Measurements from ENCODE around the gene CSF1R.
"Not testable (repeated sequence)": the region's sequence is repeated elsewhere in the genome, so short reads cannot be mapped to it uniquely, and the experiment has no call there.

CSF1R gene

DNA sequence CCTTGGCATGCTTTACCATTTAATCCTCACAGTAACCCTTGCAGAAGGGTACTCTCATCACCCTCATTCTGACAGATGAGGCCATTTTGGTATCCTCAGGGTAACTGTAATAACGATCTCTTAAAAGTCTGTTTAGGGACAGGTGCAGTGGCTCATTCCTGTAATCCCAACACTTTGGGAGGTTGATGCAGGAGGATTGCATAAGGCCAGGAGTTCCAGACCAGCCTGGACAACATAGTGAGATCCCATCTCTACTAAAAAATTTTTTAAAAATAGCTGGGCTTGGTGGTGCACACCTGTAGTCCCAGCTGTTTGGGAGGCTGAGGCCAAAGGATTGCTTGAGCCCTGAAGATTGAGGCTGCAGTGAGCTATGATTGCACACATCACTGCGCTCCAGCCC, 31.8 kb downstream of the CSF1R start:
- no peak for DNase-seq

- no peak for DNase-seq
These were observed 32.5 kb downstream of the CSF1R start for GRCh38 chr5:150053713-150054392.

DNA sequence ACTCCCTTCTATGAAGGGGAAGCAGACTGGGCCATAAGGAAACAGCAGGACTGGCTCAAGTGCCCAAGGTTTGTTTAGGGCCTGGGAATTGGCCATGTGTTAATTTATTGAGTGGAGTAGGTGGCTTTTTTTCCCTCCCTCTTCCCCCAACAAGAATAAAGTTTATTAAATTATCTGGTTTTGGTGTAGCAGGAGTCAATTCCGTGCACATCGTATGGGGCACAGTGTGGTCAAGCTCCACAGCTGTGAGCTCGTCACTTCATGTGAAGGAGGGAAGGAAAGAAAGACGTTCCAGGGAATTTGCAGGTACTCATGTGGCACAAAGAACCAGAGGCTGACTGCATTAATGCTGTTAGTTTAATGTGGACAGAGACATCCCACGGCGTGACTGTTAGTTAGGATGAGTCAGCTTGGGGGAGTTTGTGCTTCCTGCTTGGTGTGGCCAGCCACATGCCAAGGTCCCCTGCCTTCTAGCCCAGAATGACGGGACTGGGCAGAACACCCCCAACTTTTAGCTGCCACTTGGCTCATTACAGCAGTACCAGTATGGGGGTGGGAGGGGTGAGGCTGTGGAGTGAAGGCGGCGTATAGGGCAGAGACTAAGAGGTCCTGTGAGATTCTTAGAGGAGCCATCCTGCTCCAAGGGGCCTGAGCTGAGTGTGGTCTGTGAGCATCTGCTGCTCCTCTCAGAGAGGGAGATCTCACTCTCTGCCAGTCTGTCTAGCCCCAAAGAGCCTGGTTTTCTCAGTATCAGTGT, 33.2 kb downstream of the CSF1R start:
- no peak for DNase-seq

DNA sequence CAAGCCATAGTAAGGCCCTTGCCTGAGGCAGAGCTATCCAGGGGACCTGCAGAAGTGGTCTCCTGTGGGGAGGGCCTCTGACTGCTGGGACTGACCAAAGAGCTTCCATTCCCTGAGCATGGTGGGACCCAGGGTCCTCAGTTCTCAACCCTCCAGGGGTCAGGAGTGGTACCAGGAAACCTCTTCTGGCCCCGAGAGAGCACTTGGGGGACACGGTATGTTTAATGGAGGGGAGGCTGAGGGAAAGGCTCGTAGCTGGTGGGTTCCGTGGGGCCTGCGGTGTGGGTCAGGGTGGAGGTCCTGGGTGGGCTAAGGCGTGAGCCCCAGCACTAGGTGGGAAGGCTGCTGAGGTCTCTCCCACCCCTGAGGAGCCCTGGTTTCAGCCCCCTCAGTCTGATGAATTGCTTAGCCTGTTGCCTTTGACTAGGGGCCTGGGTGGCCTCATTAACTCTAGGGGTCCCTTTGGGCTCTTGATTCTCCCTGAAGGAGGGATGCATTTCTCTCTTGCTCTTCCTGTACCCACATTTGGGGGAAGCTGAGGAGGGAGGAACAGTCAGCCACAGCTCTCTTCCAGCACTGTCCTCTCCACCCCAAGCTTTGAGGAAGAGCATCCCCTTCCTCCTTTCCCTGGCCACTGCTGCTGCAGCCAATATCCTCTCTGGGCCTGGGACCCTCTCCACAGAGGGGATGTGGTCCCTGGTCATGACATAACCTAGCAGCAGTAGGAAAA, 34.0 kb downstream of the CSF1R start:
- DNase-seq, result no peak

DNA sequence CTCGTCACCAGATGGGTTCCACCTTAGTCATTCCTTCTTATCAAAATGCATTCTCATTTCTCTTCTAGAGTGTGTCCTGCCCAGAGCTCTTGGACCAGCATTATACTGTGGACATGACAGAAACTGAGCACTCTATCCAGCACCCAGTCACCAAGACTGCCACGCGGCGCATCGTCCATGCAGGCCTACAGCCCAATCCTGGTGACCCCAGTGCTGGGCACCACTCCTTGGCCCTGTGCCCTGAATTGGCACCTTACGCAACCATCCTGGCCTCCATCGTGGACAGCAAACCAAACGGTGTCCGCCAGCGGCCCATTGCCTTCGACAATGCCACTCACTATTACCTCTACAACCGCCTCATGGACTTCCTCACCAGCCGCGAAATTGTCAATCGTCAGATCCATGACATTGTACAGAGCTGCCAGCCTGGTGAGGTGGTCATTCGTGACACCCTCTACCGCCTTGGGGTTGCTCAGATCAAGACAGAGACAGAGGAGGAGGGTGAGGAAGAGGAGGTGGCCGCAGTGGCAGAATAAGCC, 34.6 kb downstream of the CSF1R start:
- no peak for DNase-seq

GRCh38 chr5:150050172-150050811, 36.1 kb downstream of the CSF1R start:
- not testable (repeated sequence) for DNase-seq

DNA sequence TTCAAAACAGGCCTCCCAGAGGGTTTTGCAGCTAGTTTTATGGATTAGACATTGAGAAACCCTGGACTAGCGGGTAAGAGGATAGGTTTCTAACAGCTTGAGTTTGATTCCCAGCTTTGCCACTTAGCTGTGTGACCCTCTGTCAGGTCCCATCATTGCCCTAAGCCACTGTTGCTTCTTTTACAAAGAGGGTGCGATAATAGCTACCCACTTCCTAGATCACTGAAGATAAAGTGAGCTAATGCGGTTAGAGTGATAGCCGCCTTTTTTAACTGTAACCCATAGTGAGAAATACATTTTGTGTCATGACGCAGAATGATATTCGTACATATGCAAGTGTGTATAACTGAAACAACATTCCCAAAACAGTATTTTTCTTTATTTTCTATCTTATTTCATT, 40.3 kb downstream of the CSF1R start:
- DNase-seq, result no peak

DNA sequence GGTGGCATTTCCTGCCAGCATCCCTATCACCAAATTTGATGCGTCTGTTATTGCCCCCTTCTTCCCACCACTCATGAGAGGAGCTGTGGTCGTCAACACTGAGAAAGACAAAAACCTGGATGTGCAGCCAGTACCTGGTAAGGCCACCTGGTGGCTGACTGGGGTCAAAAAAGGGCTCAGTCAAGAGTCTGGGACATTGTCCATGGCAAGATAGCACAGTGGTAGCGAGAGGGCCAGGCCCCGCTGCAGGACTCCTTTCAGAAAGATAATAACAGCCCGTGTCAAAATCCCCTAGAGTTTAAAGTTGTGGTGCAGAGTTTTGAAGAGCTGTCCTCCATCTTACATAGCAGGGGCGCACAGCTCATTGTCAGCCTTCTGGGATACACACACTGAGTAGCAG, 40.8 kb downstream of the CSF1R start:
- no peak for DNase-seq

DNA sequence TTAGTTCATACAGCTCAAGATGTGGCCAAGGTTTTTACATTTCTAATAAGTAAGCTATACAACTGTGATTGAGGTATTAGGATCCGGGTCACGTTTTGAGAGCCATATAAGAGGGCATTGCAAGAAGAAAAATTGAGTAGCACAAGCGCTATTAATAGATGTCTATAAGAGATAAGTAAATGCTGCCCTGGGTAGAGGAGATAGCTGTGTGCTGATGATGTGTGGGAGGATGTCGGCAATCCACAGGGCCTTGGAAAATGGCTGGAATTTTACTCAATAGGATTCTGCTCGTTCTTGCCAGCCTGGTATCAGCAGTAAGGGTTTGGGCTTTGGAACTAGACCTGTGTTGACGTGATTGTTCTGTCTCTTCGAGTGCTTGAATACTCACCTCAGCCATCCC, 41.6 kb downstream of the CSF1R start:
- DNase-seq, result no peak

GRCh38 chr5:150044329-150044681, 42.0 kb downstream of the CSF1R start:
- DNase-seq, result no peak

DNA sequence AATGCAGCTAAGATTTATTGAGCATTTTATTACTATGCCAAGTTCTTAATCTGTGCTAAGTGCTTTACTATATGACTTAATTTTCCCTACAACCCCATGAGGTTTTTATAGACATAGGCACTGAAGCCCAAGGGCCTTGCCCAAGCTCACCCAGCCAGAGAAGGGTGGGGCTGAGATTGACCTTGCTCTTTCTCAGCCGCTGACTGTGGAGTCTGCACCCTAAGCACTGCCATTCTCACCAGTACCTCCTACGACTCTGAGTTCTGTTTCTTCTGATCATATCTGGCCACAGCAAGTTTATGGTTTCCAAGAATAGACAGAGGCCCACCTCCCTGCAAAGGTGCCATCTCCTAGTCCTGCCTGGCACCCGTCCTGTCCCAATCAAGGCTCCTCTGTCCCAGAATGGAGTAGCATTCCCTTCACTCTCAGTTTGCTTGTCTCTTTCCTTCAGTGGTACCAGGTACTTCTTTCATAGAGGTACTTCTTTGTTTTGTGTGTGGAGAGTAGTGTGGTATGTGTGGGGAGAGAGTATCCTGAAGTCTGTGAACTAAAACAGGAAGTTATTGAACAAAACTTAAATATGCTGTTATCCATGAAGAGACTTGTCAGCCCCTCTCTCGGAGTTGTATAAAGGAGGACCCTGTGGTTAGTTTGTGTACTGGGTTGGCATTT, 42.6 kb downstream of the CSF1R start:
- no peak for DNase-seq

- DNase-seq, result no peak
These were observed 43.9 kb downstream of the CSF1R start for GRCh38 chr5:150042459-150042858.

- DNase-seq, result no peak
These were observed 47.8 kb downstream of the CSF1R start for GRCh38 chr5:150038547-150038946.

GRCh38 chr5:150036513-150036912, 49.8 kb downstream of the CSF1R start:
- no peak for DNase-seq

- DNase-seq, result no peak
These were observed 51.0 kb downstream of the CSF1R start for GRCh38 chr5:150035139-150035895.

DNA sequence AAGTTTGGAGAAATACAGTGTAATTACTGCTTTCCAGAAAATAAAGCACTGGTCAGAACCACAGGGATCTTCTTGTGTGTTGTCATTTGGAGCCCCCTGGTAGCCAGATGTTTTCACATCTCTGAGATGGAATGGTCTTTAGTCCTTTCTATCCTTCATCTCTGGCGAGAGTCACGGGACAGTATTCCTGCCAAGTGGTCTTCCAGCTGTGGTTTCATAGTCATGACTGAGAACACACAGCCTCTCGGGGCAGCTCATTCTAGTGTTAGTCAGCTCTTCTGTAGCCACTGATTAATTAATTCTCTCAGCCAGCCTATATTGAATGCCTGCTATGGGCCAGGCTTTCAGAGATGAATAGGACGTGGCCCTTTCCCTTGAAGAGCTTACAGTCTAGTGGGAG, 51.7 kb downstream of the CSF1R start:
- DNase-seq, result no peak

DNA sequence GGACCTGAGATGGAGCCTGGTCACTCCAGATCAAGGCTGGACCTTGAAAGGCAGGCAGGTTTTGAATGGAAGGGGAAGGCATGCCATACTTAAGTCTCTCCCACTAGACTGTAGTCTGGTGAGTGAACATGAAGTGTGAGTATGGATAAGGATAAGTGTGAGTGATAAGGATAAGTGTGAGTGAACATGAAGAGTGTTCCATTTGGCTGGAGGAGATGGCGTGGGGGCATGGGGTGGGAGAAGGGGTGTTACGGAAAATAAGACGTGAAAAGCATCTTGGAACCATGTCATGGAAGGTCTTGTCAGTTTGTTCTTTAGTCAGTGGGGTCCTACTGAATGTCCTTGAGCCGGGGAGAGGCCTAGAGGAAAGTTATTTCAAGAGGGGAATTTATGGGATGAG, 53.0 kb downstream of the CSF1R start:
- no peak for DNase-seq

GRCh38 chr5:150028047-150028446, 58.3 kb downstream of the CSF1R start:
- not testable (repeated sequence) for DNase-seq

- no peak for DNase-seq
These were observed 59.6 kb downstream of the CSF1R start for GRCh38 chr5:150026682-150027172.

DNA sequence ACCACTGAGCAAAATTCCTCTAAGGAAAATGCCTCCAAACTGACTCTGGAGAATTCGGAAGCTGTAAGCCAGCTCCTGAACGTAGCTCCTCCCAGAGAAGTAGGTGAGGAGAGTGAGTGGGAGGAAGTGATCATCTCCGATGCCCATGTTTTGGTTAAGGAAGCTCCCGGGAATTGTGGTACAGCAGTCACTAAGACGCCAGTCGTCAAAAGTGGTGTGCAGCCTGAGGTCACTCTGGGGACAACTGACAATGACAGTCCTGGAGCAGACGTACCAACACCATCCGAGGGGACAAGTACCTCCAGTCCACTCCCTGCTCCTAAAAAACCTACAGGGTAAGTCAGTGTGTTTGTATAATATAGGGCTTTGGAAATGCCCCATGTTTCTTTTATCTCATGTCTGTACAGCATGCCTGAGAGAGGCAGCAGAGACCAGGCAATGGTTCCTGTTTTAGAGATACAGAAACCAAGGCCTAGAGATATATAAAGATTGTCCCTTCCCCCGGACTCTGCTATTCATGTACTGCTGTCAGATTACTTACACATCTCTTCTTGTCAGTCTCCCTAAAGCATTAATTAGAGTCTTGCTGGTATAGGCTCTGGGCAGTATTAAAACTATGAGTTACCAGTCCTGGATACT, 61.9 kb downstream of the CSF1R start:
- no peak for DNase-seq

- DNase-seq, result no peak
These were observed 63.2 kb downstream of the CSF1R start for GRCh38 chr5:150023136-150023535.

Data from stimulated activated CD4-positive, alpha-beta T cell treated with anti-CD3 and anti-CD28 coated beads, Interleukin-2, amount 100 ng/mL, for 24 hours (primary cell).